ENCODE measurements around the gene FBXO39. TPM values are rescaled to one million over a fixed set of nuclear protein-coding genes. Genes with fewer than 3 reads are reported as not detected.
A peak's percentile ranks its signal among the peaks of the same experiment; 100 is the strongest.

Gene FBXO39
- total and polyA plus RNA-seq, 9 of the 15 experiments (the other 6 are each of a cell fraction or from before 2014, with no cell fraction given), result not detected

- no peaks in the 10 kb centered on the region for H3K9me3 ChIP-seq (replicated peaks; ENCODE audit: control insufficient read depth, insufficient read depth, low read depth, low read length)
- peaks cover 10 to 20% of the 10 kb centered on the region in 2 experiments; a peak in 4 of 5 replicates for H3K27me3 ChIP-seq (ENCODE audit: control insufficient read depth in 2 of 2, insufficient read depth in 2 of 2, low read length in 2 of 2)
- no TSS peak for BruUV-seq (replicated peaks)
- H4K20me1 ChIP-seq (replicated peaks; ENCODE audit: control insufficient read depth, insufficient read depth, low read length), result no peaks in the 10 kb centered on the region
- H2AFZ ChIP-seq (ENCODE audit: low read depth, low read length), result no peak overlapping the region
- FAIRE-seq (no peak), DNase-seq (ENCODE audit: extremely low read depth in 1 of 4, low spot score in 3 of 4) (no peak), ATAC-seq (no peak)
- H3K4me1 ChIP-seq (replicated peaks in 1 of 2; ENCODE audit: control insufficient read depth in 2 of 2, insufficient read depth in 2 of 2, low read length in 2 of 2), result peaks cover 0 to 5% of the 10 kb centered on the region in 2 experiments; a peak in 2 of 5 replicates
- H3K9me1 ChIP-seq (ENCODE audit: control insufficient read depth, insufficient read depth, low read length), result no peaks in the 10 kb centered on the region
- in situ Hi-C loops (cut with MboI), result no loop called here
- WGBS (ENCODE audit: insufficient coverage, low coverage, missing lambda C conversion rate), result 2% methylated on average over 7 of the region's 7 CpGs
- no peak overlapping the region for H3K9ac ChIP-seq (ENCODE audit: insufficient read depth in 1 of 2, low read depth in 2 of 2, low read length in 2 of 2)
- TF ChIP-seq GATAD2B (IDR thresholded peaks at IDR 0.05; ENCODE audit: borderline replicate concordance) (no peak), BMI1 (IDR thresholded peaks at IDR 0.05; ENCODE audit: low read length) (0 out of 2 replicates have a peak, but pooled peaks have one; percentile 61), ZFP36 (IDR thresholded peaks at IDR 0.05; ENCODE audit: low read depth, low read length, partially characterized antibody) (peak; percentile 9), CBX8 (IDR thresholded peaks at IDR 0.05; ENCODE audit: borderline replicate concordance, extremely low read depth, low read depth, low read length, poor library complexity, severe bottlenecking) (peak; percentile 94)
- no peak overlapping the region for H3K27ac ChIP-seq (ENCODE audit: extremely low read depth, low read depth, low read length)
- H3K4me2 ChIP-seq (ENCODE audit: insufficient read depth, low read length), result no peak overlapping the region
- CTCF ChIA-PET (ENCODE audit: low intra/inter-chr PET ratio), result no interaction called here
- H3K79me2 ChIP-seq (ENCODE audit: control insufficient read depth, insufficient read depth, low read length), result no peaks in the 10 kb centered on the region
- intact Hi-C loops (cut with micrococcal nuclease), result no loop called here
- H3K4me3 ChIP-seq, result no peak overlapping the region
- no peaks in the 10 kb centered on the region for H3K36me3 ChIP-seq (ENCODE audit: control insufficient read depth, insufficient read depth, low read length)
- POLR2A ChIA-PET, result no interaction called here
Observed at GRCh38 chr17:6830383-6830986, 54.5 kb downstream of the FBXO39 start.
